ENCODE results near the gene AGPAT4.

AGPAT4 gene

DNA sequence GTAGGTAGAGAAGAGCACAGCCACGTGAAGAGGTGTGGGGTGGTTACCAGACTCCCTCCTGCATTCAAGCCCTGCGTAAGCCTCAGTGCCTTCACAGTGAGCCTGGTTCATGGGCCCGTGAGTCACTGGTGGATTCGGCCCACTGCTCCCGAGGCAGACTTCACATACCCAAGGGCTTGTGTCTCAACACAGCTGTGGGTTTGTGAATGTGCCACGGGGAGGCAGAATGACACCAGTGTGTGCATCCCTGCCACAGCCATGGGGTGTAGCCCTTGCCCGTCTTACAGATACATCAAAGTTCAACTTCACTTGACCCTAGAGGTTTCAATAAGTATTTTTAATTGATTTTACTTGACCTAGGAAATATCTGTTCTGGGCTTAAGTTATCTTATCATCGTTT lies 173.8 kb downstream of the AGPAT4 start:
- Histone ChIP-seq H3K9me3 (ENCODE audit: low read length) (no peaks in the 10 kb centered on the region), H3K36me3 (ENCODE audit: insufficient read depth, low read length) (peaks cover 7% of the 10 kb centered on the region; the same call in 1 of the 2 replicates)
- TF ChIP-seq CTCF (IDR thresholded peaks at IDR 0.05; ENCODE audit: low read length) (0 out of 2 replicates have a peak, but pooled peaks have one; percentile 14), EZH2 (IDR thresholded peaks at IDR 0.05; ENCODE audit: borderline replicate concordance, low read length) (no peak)

GRCh38 chr6:161095916-161096315 lies 177.9 kb downstream of the AGPAT4 start:
- Histone ChIP-seq H3K9me2 (ENCODE audit: low read depth, low read length) (no peaks in the 10 kb centered on the region), H3K4me2 (ENCODE audit: low read length) (no peak overlapping the region), H3K9me3 (ENCODE audit: low read length) (no peaks in the 10 kb centered on the region), H3K27ac (ENCODE audit: low read depth, low read length, poor library complexity, severe bottlenecking) (no peak overlapping the region), H3K4me1 (ENCODE audit: insufficient read depth, low read length, severe bottlenecking) (no peaks in the 10 kb centered on the region), H2AFZ (ENCODE audit: low read length) (no peak overlapping the region), H3K9ac (ENCODE audit: low read length) (no peak overlapping the region), H4K20me1 (ENCODE audit: insufficient read depth, low read length) (no peaks in the 10 kb centered on the region), H3K4me3 (ENCODE audit: low read depth, low read length, poor library complexity, severe bottlenecking) (no peak overlapping the region), H3K27me3 (ENCODE audit: insufficient read depth, low read length) (no peaks in the 10 kb centered on the region), H3K79me2 (ENCODE audit: insufficient read depth, low read length) (no peaks in the 10 kb centered on the region), H3K36me3 (ENCODE audit: insufficient read depth, low read length) (peaks cover 25% of the 10 kb centered on the region; the same call in 1 of the 2 replicates), H3F3A (ENCODE audit: insufficient read depth, low read length) (no peaks in the 10 kb centered on the region)
- TF ChIP-seq CTCF (IDR thresholded peaks at IDR 0.05; ENCODE audit: low read length) (no peak), EZH2 (IDR thresholded peaks at IDR 0.05; ENCODE audit: borderline replicate concordance, low read length) (no peak)

More for the DNA sequence above, 173.8 kb downstream of the AGPAT4 start:
- Histone ChIP-seq H3K27me3 (ENCODE audit: insufficient read depth, low read length) (no peaks in the 10 kb centered on the region), H3K27ac (ENCODE audit: low read depth, low read length, poor library complexity, severe bottlenecking) (no peak overlapping the region), H4K20me1 (ENCODE audit: insufficient read depth, low read length) (no peaks in the 10 kb centered on the region), H2AFZ (ENCODE audit: low read length) (no peak overlapping the region), H3K4me3 (ENCODE audit: low read depth, low read length, poor library complexity, severe bottlenecking) (no peak overlapping the region), H3K79me2 (ENCODE audit: insufficient read depth, low read length) (no peaks in the 10 kb centered on the region), H3K4me2 (ENCODE audit: low read length) (no peak overlapping the region), H3K4me1 (ENCODE audit: insufficient read depth, low read length, severe bottlenecking) (no peaks in the 10 kb centered on the region), H3K9ac (ENCODE audit: low read length) (no peak overlapping the region), H3F3A (ENCODE audit: insufficient read depth, low read length) (no peaks in the 10 kb centered on the region), H3K9me2 (ENCODE audit: low read depth, low read length) (no peaks in the 10 kb centered on the region)

DNA sequence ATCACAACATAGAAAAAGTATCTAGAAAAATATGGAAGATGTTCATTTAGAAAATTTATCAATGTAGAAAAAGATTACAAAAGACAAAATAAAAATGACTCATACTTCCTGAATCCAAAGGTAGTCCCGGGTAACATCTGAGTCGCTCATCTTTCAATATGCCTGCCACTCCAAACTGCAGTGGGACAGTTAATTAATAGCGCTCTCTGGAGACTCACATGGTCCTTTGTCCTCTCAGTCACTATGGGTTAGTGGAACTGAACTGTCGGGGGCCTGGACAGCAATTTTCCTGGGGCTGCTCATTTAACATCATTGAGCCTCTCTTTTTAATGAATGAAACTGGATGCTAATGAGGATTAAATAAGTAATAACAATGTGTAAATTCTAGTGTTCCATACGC lies 178.9 kb downstream of the AGPAT4 start:
- Histone ChIP-seq H3K27me3 (ENCODE audit: insufficient read depth, low read length) (no peaks in the 10 kb centered on the region), H3K36me3 (ENCODE audit: insufficient read depth, low read length) (peaks cover 25% of the 10 kb centered on the region; the same call in 1 of the 2 replicates), H3K4me1 (ENCODE audit: insufficient read depth, low read length, severe bottlenecking) (no peaks in the 10 kb centered on the region), H3K79me2 (ENCODE audit: insufficient read depth, low read length) (no peaks in the 10 kb centered on the region), H3K4me3 (ENCODE audit: low read depth, low read length, poor library complexity, severe bottlenecking) (no peak overlapping the region), H3F3A (ENCODE audit: insufficient read depth, low read length) (no peaks in the 10 kb centered on the region), H3K9me2 (ENCODE audit: low read depth, low read length) (no peaks in the 10 kb centered on the region), H3K4me2 (ENCODE audit: low read length) (no peak overlapping the region), H2AFZ (ENCODE audit: low read length) (no peak overlapping the region), H3K9me3 (ENCODE audit: low read length) (no peaks in the 10 kb centered on the region), H4K20me1 (ENCODE audit: insufficient read depth, low read length) (no peaks in the 10 kb centered on the region), H3K27ac (ENCODE audit: low read depth, low read length, poor library complexity, severe bottlenecking) (no peak overlapping the region), H3K9ac (ENCODE audit: low read length) (no peak overlapping the region)
- TF ChIP-seq EZH2 (IDR thresholded peaks at IDR 0.05; ENCODE audit: borderline replicate concordance, low read length) (no peak), CTCF (IDR thresholded peaks at IDR 0.05; ENCODE audit: low read length) (no peak)

Data from OCI-LY1 (cell line).